ENCODE measurements around the gene TUNAR.

The TUNAR gene

GRCh38 chr14:95903616-95904107 is 27.0 kb downstream of the TUNAR start:
- Mint-ChIP-seq H3K4me1 (no peaks in the 10 kb centered on the region), H3K9me3 (no peaks in the 10 kb centered on the region), H3K36me3 (ENCODE audit: low read depth) (no peaks in the 10 kb centered on the region), H3K4me3 (no peak overlapping the region), H3K27ac (no peak overlapping the region), H3K27me3 (ENCODE audit: low read depth) (peaks cover 36% of the 10 kb centered on the region)
- TF ChIP-seq CTCF (IDR thresholded peaks at IDR 0.05; ENCODE audit: unreplicated experiment in 3 of 3) = no peak

GRCh38 chr14:95906591-95906990 is 30.0 kb downstream of the TUNAR start:
- Mint-ChIP-seq H3K36me3 (ENCODE audit: low read depth) (no peaks in the 10 kb centered on the region), H3K27ac (no peak overlapping the region), H3K9me3 (no peaks in the 10 kb centered on the region), H3K27me3 (ENCODE audit: low read depth) (peaks cover 16% of the 10 kb centered on the region), H3K4me3 (no peak overlapping the region), H3K4me1 (no peaks in the 10 kb centered on the region)
- TF ChIP-seq CTCF (IDR thresholded peaks at IDR 0.05; ENCODE audit: unreplicated experiment in 3 of 3) = no peak

- Mint-ChIP-seq H3K27me3 (ENCODE audit: low read depth) (peaks cover 5% of the 10 kb centered on the region), H3K9me3 (no peaks in the 10 kb centered on the region), H3K4me1 (no peaks in the 10 kb centered on the region), H3K27ac (no peak overlapping the region), H3K36me3 (ENCODE audit: low read depth) (no peaks in the 10 kb centered on the region), H3K4me3 (no peak overlapping the region)
- no peak for TF ChIP-seq CTCF (IDR thresholded peaks at IDR 0.05; ENCODE audit: unreplicated experiment in 3 of 3)
Observed at GRCh38 chr14:95910628-95911027, 34.0 kb downstream of the TUNAR start.

- TF ChIP-seq CTCF (IDR thresholded peaks at IDR 0.05; ENCODE audit: unreplicated experiment in 3 of 3) = no peak
- Mint-ChIP-seq H3K9me3 (no peaks in the 10 kb centered on the region), H3K4me1 (no peaks in the 10 kb centered on the region), H3K27me3 (ENCODE audit: low read depth) (peaks cover 5% of the 10 kb centered on the region), H3K36me3 (ENCODE audit: low read depth) (no peaks in the 10 kb centered on the region), H3K4me3 (no peak overlapping the region), H3K27ac (no peak overlapping the region)
Observed at GRCh38 chr14:95911456-95911855, 34.8 kb downstream of the TUNAR start.

- Mint-ChIP-seq H3K27me3 (ENCODE audit: low read depth) (peaks cover 5% of the 10 kb centered on the region), H3K4me1 (no peaks in the 10 kb centered on the region), H3K27ac (no peak overlapping the region), H3K4me3 (no peak overlapping the region), H3K9me3 (no peaks in the 10 kb centered on the region), H3K36me3 (ENCODE audit: low read depth) (no peaks in the 10 kb centered on the region)
- no peak for TF ChIP-seq CTCF (IDR thresholded peaks at IDR 0.05; ENCODE audit: unreplicated experiment in 3 of 3)
Observed at GRCh38 chr14:95915330-95915729, 38.7 kb downstream of the TUNAR start.

DNA sequence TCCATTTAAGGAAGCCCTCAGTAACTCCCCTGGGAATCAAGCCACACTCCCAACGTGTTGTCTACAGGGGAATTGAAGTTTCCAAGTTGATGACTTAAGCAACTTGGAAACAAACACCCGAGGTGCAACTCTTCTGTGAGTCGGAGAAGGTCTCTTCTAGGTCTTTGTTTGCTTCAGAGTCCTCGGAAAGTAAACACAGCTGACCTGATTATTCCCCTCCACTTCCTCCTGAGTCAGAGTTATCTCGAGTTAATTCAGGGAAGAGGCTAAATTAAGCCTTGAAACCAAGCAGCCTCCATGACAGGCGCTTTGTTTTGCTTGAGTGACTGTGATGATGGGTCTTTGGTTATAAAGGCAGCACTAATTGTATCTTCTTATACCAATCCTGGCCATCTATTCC is 41.8 kb downstream of the TUNAR start:
- TF ChIP-seq CTCF (IDR thresholded peaks at IDR 0.05; ENCODE audit: unreplicated experiment in 3 of 3) = no peak
- H3K4me3 Mint-ChIP-seq = no peak overlapping the region
- no peaks in the 10 kb centered on the region for H3K4me1 Mint-ChIP-seq
- no peaks in the 10 kb centered on the region for H3K36me3 Mint-ChIP-seq (ENCODE audit: low read depth)
- no peak overlapping the region for H3K27ac Mint-ChIP-seq
- no peaks in the 10 kb centered on the region for H3K9me3 Mint-ChIP-seq
- peaks cover 5% of the 10 kb centered on the region for H3K27me3 Mint-ChIP-seq (ENCODE audit: low read depth)

Data from nephron (organoid).